Fibroblast of the aortic adventitia (primary cell): ENCODE measurements around the gene MRPS26. TPM values are rescaled to one million over a fixed set of nuclear protein-coding genes. Genes with fewer than 3 reads are reported as not detected.

ENCODE experiments used
- DNase-seq: peaks from one replicate; pipeline ENCODE4 v3.0.0-alpha.2; 2010; ENCODE audit warnings: low read depth
- H3K4me3 ChIP-seq: 2 replicates; pipeline ENCODE4 v1.5.1; 2011; ENCODE audit warnings: low read depth, mild to moderate bottlenecking, control low read depth, low read length, moderate library complexity
- total RNA-seq: library from RNA; depleted of rRNA; stranded (reverse); fragments of >200 nt; gene quantifications from 2 replicates; pipeline ENCODE4 v1.2.3, GENCODE V29; 2012; ENCODE audit warnings: low replicate concordance
- TF ChIP-seq, protein P1 (sequence below): IDR thresholded peaks from 2 replicates; pipeline ENCODE4 v1.5.1; 2011; ENCODE audit warnings: mild to moderate bottlenecking, low read length, control low read depth, inconsistent platforms; ENCODE audit not compliant: insufficient read depth

MRPS26 gene
- total RNA-seq, 1 donor: 19.1 TPM

DNA sequence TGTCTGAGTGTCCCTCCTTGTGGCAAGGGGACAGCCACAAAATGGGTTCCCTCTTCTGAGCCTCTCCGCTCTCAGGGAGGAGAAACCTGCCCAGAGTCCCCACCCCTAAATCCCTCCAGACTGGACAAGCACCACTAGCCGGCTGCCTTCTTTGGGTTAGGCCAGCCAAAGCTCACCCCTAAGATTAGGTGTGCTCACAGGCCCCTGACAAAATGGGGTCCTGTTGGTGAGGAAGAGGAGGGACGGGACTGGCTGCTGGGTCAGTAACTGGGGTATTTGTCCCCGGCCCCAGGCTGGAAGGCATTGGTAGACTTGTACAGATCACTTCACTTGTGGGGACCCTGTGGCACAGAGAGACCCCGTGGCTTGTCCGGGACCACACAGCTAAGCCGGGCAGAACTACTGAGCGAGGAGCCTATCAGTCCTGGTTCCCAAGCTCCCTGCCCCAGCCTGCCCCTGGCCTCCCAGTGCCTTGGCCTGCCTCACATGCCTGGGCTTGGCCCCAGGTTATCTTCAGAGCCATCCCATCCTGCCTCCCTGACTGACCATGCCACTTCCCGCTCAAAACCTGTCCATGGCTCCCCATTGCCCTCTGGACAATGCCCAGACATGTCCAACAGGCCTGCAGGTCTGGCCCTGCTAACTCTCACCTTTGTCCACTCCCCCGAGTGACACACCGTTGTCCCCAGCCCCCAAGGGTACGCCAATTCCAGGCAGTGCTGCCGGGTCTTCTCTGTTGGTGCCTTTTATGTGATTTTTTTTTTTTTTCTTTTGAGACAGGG, 49.2 kb downstream of the MRPS26 start:
- TF ChIP-seq, protein P1, sequence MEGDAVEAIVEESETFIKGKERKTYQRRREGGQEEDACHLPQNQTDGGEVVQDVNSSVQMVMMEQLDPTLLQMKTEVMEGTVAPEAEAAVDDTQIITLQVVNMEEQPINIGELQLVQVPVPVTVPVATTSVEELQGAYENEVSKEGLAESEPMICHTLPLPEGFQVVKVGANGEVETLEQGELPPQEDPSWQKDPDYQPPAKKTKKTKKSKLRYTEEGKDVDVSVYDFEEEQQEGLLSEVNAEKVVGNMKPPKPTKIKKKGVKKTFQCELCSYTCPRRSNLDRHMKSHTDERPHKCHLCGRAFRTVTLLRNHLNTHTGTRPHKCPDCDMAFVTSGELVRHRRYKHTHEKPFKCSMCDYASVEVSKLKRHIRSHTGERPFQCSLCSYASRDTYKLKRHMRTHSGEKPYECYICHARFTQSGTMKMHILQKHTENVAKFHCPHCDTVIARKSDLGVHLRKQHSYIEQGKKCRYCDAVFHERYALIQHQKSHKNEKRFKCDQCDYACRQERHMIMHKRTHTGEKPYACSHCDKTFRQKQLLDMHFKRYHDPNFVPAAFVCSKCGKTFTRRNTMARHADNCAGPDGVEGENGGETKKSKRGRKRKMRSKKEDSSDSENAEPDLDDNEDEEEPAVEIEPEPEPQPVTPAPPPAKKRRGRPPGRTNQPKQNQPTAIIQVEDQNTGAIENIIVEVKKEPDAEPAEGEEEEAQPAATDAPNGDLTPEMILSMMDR: no peak
- H3K4me3 ChIP-seq: no peak overlapping the region
- no peak for DNase-seq

Other genes starting within 250 kb of the MRPS26 start
- gene CPXM1, start 245.4 kb upstream of the MRPS26 start, total RNA-seq: 3.8 and 48.5 TPM in 2 replicates
- gene C20orf141, start 231.1 kb upstream of the MRPS26 start, total RNA-seq: not detected in 2 replicates
- gene TMEM239, start 229.7 kb upstream of the MRPS26 start, total RNA-seq: 0.09 TPM in 1 of 2 replicates, not detected in the other
- gene PCED1A, start 205.4 kb upstream of the MRPS26 start, total RNA-seq: 21.1 and 31.0 TPM in 2 replicates
- 31.6 and 32.0 TPM in 2 replicates for gene VPS16, start 205.3 kb upstream of the MRPS26 start, total RNA-seq
- 10.5 and 75.1 TPM in 2 replicates for gene PTPRA, start 172.6 kb upstream of the MRPS26 start, total RNA-seq
- gene GNRH2, start 2.4 kb upstream of the MRPS26 start, total RNA-seq: not detected in 2 replicates
- not detected in 2 replicates for gene OXT, start 25.6 kb downstream of the MRPS26 start, total RNA-seq
- not detected in 2 replicates for gene AVP, start 38.7 kb downstream of the MRPS26 start, total RNA-seq
- 6.5 and 11.8 TPM in 2 replicates for gene FASTKD5, start 113.8 kb downstream of the MRPS26 start, total RNA-seq
- gene UBOX5, start 113.8 kb downstream of the MRPS26 start, total RNA-seq: 0.82 and 4.4 TPM in 2 replicates
- gene LZTS3, start 127.5 kb downstream of the MRPS26 start, total RNA-seq: 3.6 and 11.6 TPM in 2 replicates
- 24.9 and 64.0 TPM in 2 replicates for gene DDRGK1, start 158.6 kb downstream of the MRPS26 start, total RNA-seq
- gene ITPA, start 163.4 kb downstream of the MRPS26 start, total RNA-seq: 26.2 and 36.2 TPM in 2 replicates
- gene SLC4A11, start 193.1 kb downstream of the MRPS26 start, total RNA-seq: 0.49 and 0.63 TPM in 2 replicates